Right kidney (tissue), 1 donor: ENCODE data around the gene TOMM40.
A peak's percentile ranks its signal among the peaks of the same experiment; 100 is the strongest.

Experiments used
- DNase-seq: peaks from one replicate; pipeline ENCODE4 v3.0.0-alpha.2; 2016

Gene TOMM40

GRCh38 chr19:44926245-44927077, 35.4 kb downstream of the TOMM40 start:
- peak; percentile 52 for DNase-seq

- DNase-seq, result no peak
Observed at GRCh38 chr19:44927746-44928145, 36.7 kb downstream of the TOMM40 start.

- DNase-seq, result no peak
Observed at GRCh38 chr19:44930088-44930487, 39.0 kb downstream of the TOMM40 start.

- no peak for DNase-seq
Observed at GRCh38 chr19:44931541-44931940, 40.5 kb downstream of the TOMM40 start.

GRCh38 chr19:44939668-44940067, 48.6 kb downstream of the TOMM40 start:
- no peak for DNase-seq

GRCh38 chr19:44942067-44942571, 51.1 kb downstream of the TOMM40 start, which contains the start of gene APOC4:
APOC4 (plus strand) TSS chr19:44942237; CDS start chr19:44942278, 41 bp downstream.
- DNase-seq, result no peak

GRCh38 chr19:44943801-44944249, 52.8 kb downstream of the TOMM40 start:
- DNase-seq, result no peak

- no peak for DNase-seq
Observed at GRCh38 chr19:44947041-44947581, 56.1 kb downstream of the TOMM40 start.

GRCh38 chr19:44948237-44948636, 57.2 kb downstream of the TOMM40 start:
- DNase-seq, result no peak

- DNase-seq, result no peak
Observed at GRCh38 chr19:44948763-44949374, 57.8 kb downstream of the TOMM40 start.

GRCh38 chr19:44949550-44949949, 58.5 kb downstream of the TOMM40 start:
- DNase-seq, result no peak

- DNase-seq, result peak; percentile 63
Observed at GRCh38 chr19:44951179-44952159, 60.4 kb downstream of the TOMM40 start.
